GM12878 (cell line): ENCODE measurements around the gene RPA3. TPM values are rescaled to one million over a fixed set of nuclear protein-coding genes. Genes with fewer than 3 reads are reported as not detected.

Experiments
- SMC3 ChIP-seq: IDR thresholded peaks from 2 replicates; pipeline ENCODE4 v1.6.1; 2011; ENCODE audit warnings: low read length, improper control_type of control experiment, borderline replicate concordance
- polyA plus RNA-seq, 11 experiments: library from polyadenylated mRNA; depleted of rRNA in 4 of 11; unstranded in 6 of 11; stranded (reverse) in 5 of 11; fragments of >200 nt; fragmentation: Nextera tagmentation in 4 of 11; fragmentation: Illumina TruSeq in 1 of 11; extraction: Ambion mirVana in 4 of 11; extraction: Trizol in 1 of 11; gene quantifications; 1 replicate in 1 of 11; 2 replicates in 10 of 11; pipeline versions ENCODE4 v1.2.1 to v1.2.3, GENCODE V29; 2011 to 2016; ENCODE audit warnings: inconsistent platforms in 2 of 11, missing spikeins in 2 of 11, low read depth in 1 of 11
- total RNA-seq, 4 experiments: library from RNA; depleted of rRNA in 3 of 4; stranded (reverse); fragments of >200 nt in 3 of 4; fragmentation: Illumina TruSeq in 1 of 4; extraction: Trizol in 1 of 4; gene quantifications; 2 replicates each; pipeline versions ENCODE4 v1.2.1 to v1.2.3, GENCODE V29; 2013 to 2021
- TF ChIP-seq, protein P1 (sequence below): fragments of 450-650 bp; IDR thresholded peaks from 2 replicates; pipeline ENCODE4 v1.6.1; 2017; ENCODE audit warnings: antibody characterized with exemption, mild to moderate bottlenecking, moderate library complexity
- TF ChIP-seq, protein P2 (sequence below), 3 experiments: IDR thresholded peaks in 2 of 3; conservative IDR thresholded peaks in 1 of 3; 2 replicates each; pipeline ENCODE4 v1.5.1; 2011; ENCODE audit warnings: low read depth in 3 of 3, low read length in 3 of 3, mild to moderate bottlenecking in 3 of 3, control low read depth in 2 of 3, moderate library complexity in 2 of 3, inconsistent platforms in 1 of 3, mixed read lengths in 1 of 3; ENCODE audit not compliant: control insufficient read depth in 2 of 3, insufficient read depth in 1 of 3; ENCODE audit errors: extremely low read depth in 1 of 3

The RPA3 gene
- total and polyA plus RNA-seq, 10 of the 15 experiments (the other 5 are each of a cell fraction or from before 2014, with no cell fraction given), result 60.2 to 343 (median 112) TPM

DNA sequence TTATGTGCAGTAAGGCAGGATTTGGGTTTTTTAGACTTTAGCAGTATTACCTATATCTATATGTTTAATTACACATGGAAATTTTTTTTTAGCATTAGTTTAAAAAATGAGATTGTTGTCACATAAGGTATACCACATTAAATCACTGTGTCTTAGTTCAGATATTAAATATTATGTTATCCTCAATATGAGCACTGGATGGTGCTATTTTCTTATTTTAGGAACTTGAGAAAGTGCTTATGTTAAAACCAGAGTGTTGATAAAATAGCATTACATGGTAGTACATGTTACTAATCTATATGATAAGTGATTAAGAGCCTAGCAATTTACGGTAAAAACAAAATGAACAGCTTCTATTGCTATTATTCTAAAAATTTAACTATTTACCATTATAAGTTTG lies 123.0 kb downstream of the RPA3 start (continued):
- TF ChIP-seq, protein P1, sequence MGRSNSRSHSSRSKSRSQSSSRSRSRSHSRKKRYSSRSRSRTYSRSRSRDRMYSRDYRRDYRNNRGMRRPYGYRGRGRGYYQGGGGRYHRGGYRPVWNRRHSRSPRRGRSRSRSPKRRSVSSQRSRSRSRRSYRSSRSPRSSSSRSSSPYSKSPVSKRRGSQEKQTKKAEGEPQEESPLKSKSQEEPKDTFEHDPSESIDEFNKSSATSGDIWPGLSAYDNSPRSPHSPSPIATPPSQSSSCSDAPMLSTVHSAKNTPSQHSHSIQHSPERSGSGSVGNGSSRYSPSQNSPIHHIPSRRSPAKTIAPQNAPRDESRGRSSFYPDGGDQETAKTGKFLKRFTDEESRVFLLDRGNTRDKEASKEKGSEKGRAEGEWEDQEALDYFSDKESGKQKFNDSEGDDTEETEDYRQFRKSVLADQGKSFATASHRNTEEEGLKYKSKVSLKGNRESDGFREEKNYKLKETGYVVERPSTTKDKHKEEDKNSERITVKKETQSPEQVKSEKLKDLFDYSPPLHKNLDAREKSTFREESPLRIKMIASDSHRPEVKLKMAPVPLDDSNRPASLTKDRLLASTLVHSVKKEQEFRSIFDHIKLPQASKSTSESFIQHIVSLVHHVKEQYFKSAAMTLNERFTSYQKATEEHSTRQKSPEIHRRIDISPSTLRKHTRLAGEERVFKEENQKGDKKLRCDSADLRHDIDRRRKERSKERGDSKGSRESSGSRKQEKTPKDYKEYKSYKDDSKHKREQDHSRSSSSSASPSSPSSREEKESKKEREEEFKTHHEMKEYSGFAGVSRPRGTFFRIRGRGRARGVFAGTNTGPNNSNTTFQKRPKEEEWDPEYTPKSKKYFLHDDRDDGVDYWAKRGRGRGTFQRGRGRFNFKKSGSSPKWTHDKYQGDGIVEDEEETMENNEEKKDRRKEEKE, result no peak
- peak; percentile 29; the same call in 1 of the 2 replicates for TF ChIP-seq SMC3
- TF ChIP-seq, protein P2, sequence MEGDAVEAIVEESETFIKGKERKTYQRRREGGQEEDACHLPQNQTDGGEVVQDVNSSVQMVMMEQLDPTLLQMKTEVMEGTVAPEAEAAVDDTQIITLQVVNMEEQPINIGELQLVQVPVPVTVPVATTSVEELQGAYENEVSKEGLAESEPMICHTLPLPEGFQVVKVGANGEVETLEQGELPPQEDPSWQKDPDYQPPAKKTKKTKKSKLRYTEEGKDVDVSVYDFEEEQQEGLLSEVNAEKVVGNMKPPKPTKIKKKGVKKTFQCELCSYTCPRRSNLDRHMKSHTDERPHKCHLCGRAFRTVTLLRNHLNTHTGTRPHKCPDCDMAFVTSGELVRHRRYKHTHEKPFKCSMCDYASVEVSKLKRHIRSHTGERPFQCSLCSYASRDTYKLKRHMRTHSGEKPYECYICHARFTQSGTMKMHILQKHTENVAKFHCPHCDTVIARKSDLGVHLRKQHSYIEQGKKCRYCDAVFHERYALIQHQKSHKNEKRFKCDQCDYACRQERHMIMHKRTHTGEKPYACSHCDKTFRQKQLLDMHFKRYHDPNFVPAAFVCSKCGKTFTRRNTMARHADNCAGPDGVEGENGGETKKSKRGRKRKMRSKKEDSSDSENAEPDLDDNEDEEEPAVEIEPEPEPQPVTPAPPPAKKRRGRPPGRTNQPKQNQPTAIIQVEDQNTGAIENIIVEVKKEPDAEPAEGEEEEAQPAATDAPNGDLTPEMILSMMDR (IDR thresholded peaks at IDR 0.05 in 2 of 3, conservative IDR thresholded peaks at IDR 0.05 in 1 of 3; ENCODE audit: control insufficient read depth in 2 of 3, extremely low read depth in 1 of 3, insufficient read depth in 1 of 3, low read depth in 3 of 3, low read length in 3 of 3), result peak in 1 of 3 experiments; percentile 13; a peak in 1 of 6 replicates
- TF ChIP-seq, all 136 proteins: peak for 3

Other genes with a start within 250 kb of the RPA3 start
- not detected in 2 replicates for gene COL28A1, start 182.7 kb downstream of the RPA3 start, total RNA-seq (2014; rRNA removed)
- gene COL28A1, start 182.7 kb downstream of the RPA3 start, total RNA-seq (2014; rRNA removed; fragmentation: Illumina TruSeq; extraction: Trizol), result 0.05 TPM in 1 of 2 replicates, not detected in the other
- not detected in 2 replicates for gene COL28A1, start 182.7 kb downstream of the RPA3 start, total RNA-seq (2021)
- 0.05 and 0.06 TPM in 2 replicates for gene COL28A1, start 182.7 kb downstream of the RPA3 start, polyA plus RNA-seq (2011; rRNA removed)
- not detected in 2 replicates for gene COL28A1, start 182.7 kb downstream of the RPA3 start, polyA plus RNA-seq (2014; fragmentation: Illumina TruSeq; extraction: Trizol)
- gene COL28A1, start 182.7 kb downstream of the RPA3 start, polyA plus RNA-seq (2014; fragmentation: Nextera tagmentation; extraction: Ambion mirVana), result not detected
- 0.22 TPM in 1 of 2 replicates, not detected in the other for gene COL28A1, start 182.7 kb downstream of the RPA3 start, polyA plus RNA-seq (2014; rRNA removed)
- gene COL28A1, start 182.7 kb downstream of the RPA3 start, polyA plus RNA-seq (2016; fragmentation: Nextera tagmentation; extraction: Ambion mirVana), result not detected
- 59.7 and 66.3 TPM in 2 replicates for gene MIOS, start 151.7 kb downstream of the RPA3 start, total RNA-seq (2014; rRNA removed)
- 57.4 and 60.5 TPM in 2 replicates for gene MIOS, start 151.7 kb downstream of the RPA3 start, total RNA-seq (2014; rRNA removed; fragmentation: Illumina TruSeq; extraction: Trizol)
- 54.7 and 56.8 TPM in 2 replicates for gene MIOS, start 151.7 kb downstream of the RPA3 start, total RNA-seq (2021)
- gene MIOS, start 151.7 kb downstream of the RPA3 start, polyA plus RNA-seq (2011; rRNA removed), result 94.9 and 153 TPM in 2 replicates
- gene MIOS, start 151.7 kb downstream of the RPA3 start, polyA plus RNA-seq (2014; fragmentation: Illumina TruSeq; extraction: Trizol), result 41.7 and 59.1 TPM in 2 replicates
- 10 to 100 TPM; 13.1 to 18.7 TPM for gene MIOS, start 151.7 kb downstream of the RPA3 start, polyA plus RNA-seq (2014; fragmentation: Nextera tagmentation; extraction: Ambion mirVana)
- gene MIOS, start 151.7 kb downstream of the RPA3 start, polyA plus RNA-seq (2014; rRNA removed), result 32.6 and 44.7 TPM in 2 replicates
- 10 to 100 TPM; 52.5 to 55.8 TPM for gene MIOS, start 151.7 kb downstream of the RPA3 start, polyA plus RNA-seq (2016; fragmentation: Nextera tagmentation; extraction: Ambion mirVana)
- gene UMAD1, start 77.9 kb downstream of the RPA3 start, total RNA-seq (2014; rRNA removed), result 8.2 and 9.4 TPM in 2 replicates
- gene UMAD1, start 77.9 kb downstream of the RPA3 start, total RNA-seq (2014; rRNA removed; fragmentation: Illumina TruSeq; extraction: Trizol), result 7.9 and 8.9 TPM in 2 replicates
- 8.4 and 10.0 TPM in 2 replicates for gene UMAD1, start 77.9 kb downstream of the RPA3 start, total RNA-seq (2021)
- 28.6 and 43.2 TPM in 2 replicates for gene UMAD1, start 77.9 kb downstream of the RPA3 start, polyA plus RNA-seq (2011; rRNA removed)
- gene UMAD1, start 77.9 kb downstream of the RPA3 start, polyA plus RNA-seq (2014; fragmentation: Illumina TruSeq; extraction: Trizol), result 9.8 and 13.8 TPM in 2 replicates
- 1 to 10 TPM; 8.7 to 8.8 TPM for gene UMAD1, start 77.9 kb downstream of the RPA3 start, polyA plus RNA-seq (2014; fragmentation: Nextera tagmentation; extraction: Ambion mirVana)
- 6.0 and 6.7 TPM in 2 replicates for gene UMAD1, start 77.9 kb downstream of the RPA3 start, polyA plus RNA-seq (2014; rRNA removed)
- 10 to 100 TPM; 13.8 to 14.0 TPM for gene UMAD1, start 77.9 kb downstream of the RPA3 start, polyA plus RNA-seq (2016; fragmentation: Nextera tagmentation; extraction: Ambion mirVana)